Right ventricle myocardium inferior (tissue), 1 donor: ENCODE measurements around the gene ADRM1. TPM values are rescaled to one million over a fixed set of nuclear protein-coding genes. Genes with fewer than 3 reads are reported as not detected.

Experiments used
- ATAC-seq: fragments of 200-7000 bp; cut with Tn5 transposase; one replicate; pipeline ENCODE4 v1.9.1; 2020; ENCODE audit warnings: mild to moderate bottlenecking, moderate library complexity
- DNase-seq: peaks from one replicate; pipeline ENCODE4 v3.0.0; 2021; ENCODE audit errors: missing footprints
- intact Hi-C: fragments of 100-400 bp; cut with DNase I; formaldehyde crosslinking; loops from one replicate; pipeline ENCODE4 v1.11.0; 2022
- total RNA-seq: library from RNA; stranded (reverse); fragmentation: NEBNext Ultra II Directional; extraction: Animal tissue kit (Norgen Biotek cat#: 25700); gene quantifications from one replicate; pipeline ENCODE4 v1.2.1, GENCODE V29; 2021
- donor health status: DM: no; HTN: yes; CAD: no; lungs with severe emphysema.

ADRM1 gene
- total RNA-seq, 1 donor from 2014 or later = 73.9 TPM

GRCh38 chr20:62306414-62307187, 3.8 kb downstream of the ADRM1 start:
- ATAC-seq (no peak), DNase-seq (peak; percentile 63)
- intact Hi-C loops = loop anchor here (5.0 to 10.0 kb wide), 2 partner anchors 41 to 488 kb away; partner anchors contain the start of gene MRGBP

- peak; percentile 57 for DNase-seq
- intact Hi-C loops = loop anchor here (5.0 to 10.0 kb wide), 2 partner anchors 40 to 487 kb away; partner anchors contain the start of gene MRGBP
- ATAC-seq = no peak
These were observed 4.7 kb downstream of the ADRM1 start for GRCh38 chr20:62307226-62308101.

- DNase-seq (peak; percentile 50), ATAC-seq (peak; percentile 15)
- intact Hi-C loops = loop anchor here (5.0 to 10.0 kb wide), 2 partner anchors 39 to 487 kb away; partner anchors contain the start of gene MRGBP
These were observed 5.5 kb downstream of the ADRM1 start for GRCh38 chr20:62308102-62308822.

- intact Hi-C loops = loop anchor here (5.0 to 10.0 kb wide), 2 partner anchors 38 to 485 kb away; partner anchors contain the start of gene MRGBP
- ATAC-seq (no peak), DNase-seq (peak; percentile 37)
These were observed 6.6 kb downstream of the ADRM1 start for GRCh38 chr20:62309198-62309944.

GRCh38 chr20:62309947-62310756, 7.4 kb downstream of the ADRM1 start:
- intact Hi-C loops = loop anchor here (5.0 to 10.0 kb wide), 2 partner anchors 37 to 485 kb away; partner anchors contain the start of gene MRGBP

GRCh38 chr20:62310757-62311121, 7.9 kb downstream of the ADRM1 start:
- intact Hi-C loops = no loop called here
- DNase-seq (no peak), ATAC-seq (no peak)

More at GRCh38 chr20:62309947-62310756, 7.4 kb downstream of the ADRM1 start:
- ATAC-seq (no peak), DNase-seq (peak; percentile 63)

- ATAC-seq = no peak
- DNase-seq = peak; percentile 46
- intact Hi-C loops = no loop called here
These were observed 8.4 kb downstream of the ADRM1 start for GRCh38 chr20:62311150-62311549.

- peak; percentile 62 for DNase-seq
- no peak for ATAC-seq
- intact Hi-C loops = no loop called here
These were observed 9.2 kb downstream of the ADRM1 start for GRCh38 chr20:62311832-62312661.

GRCh38 chr20:62312662-62312977, 9.8 kb downstream of the ADRM1 start:
- intact Hi-C loops = no loop called here
- DNase-seq = no peak
- ATAC-seq = no peak

GRCh38 chr20:62313021-62313420, 10.2 kb downstream of the ADRM1 start:
- intact Hi-C loops = no loop called here
- ATAC-seq = no peak

GRCh38 chr20:62313460-62314338, 10.9 kb downstream of the ADRM1 start:
- intact Hi-C loops = no loop called here
- DNase-seq (no peak), ATAC-seq (no peak)

More at GRCh38 chr20:62313021-62313420, 10.2 kb downstream of the ADRM1 start:
- peak; percentile 41 for DNase-seq

GRCh38 chr20:62314339-62314638, 11.5 kb downstream of the ADRM1 start:
- intact Hi-C loops = no loop called here
- DNase-seq (peak; percentile 54), ATAC-seq (no peak)

GRCh38 chr20:62314711-62315302, 12.0 kb downstream of the ADRM1 start:
- peak; percentile 45 for DNase-seq
- intact Hi-C loops = no loop called here
- ATAC-seq = no peak

GRCh38 chr20:62315773-62316172, 13.0 kb downstream of the ADRM1 start:
- ATAC-seq (no peak), DNase-seq (peak; percentile 57)
- intact Hi-C loops = no loop called here

- intact Hi-C loops = no loop called here
- ATAC-seq (no peak), DNase-seq (peak; percentile 65)
These were observed 13.8 kb downstream of the ADRM1 start for GRCh38 chr20:62316331-62317166.
